ENCODE results near the gene FBXL15. TPM values are rescaled to one million over a fixed set of nuclear protein-coding genes. Genes with fewer than 3 reads are reported as not detected.

Gene FBXL15
- total RNA-seq, 1 experiment from 2014 or later, result 24.6 TPM

GRCh38 chr10:102393411-102394078 is 27.1 kb upstream of the FBXL15 start:
- ATAC-seq (peak; percentile 78), DNase-seq (ENCODE audit: low spot score) (no peak)
- TF ChIP-seq, protein P1, sequence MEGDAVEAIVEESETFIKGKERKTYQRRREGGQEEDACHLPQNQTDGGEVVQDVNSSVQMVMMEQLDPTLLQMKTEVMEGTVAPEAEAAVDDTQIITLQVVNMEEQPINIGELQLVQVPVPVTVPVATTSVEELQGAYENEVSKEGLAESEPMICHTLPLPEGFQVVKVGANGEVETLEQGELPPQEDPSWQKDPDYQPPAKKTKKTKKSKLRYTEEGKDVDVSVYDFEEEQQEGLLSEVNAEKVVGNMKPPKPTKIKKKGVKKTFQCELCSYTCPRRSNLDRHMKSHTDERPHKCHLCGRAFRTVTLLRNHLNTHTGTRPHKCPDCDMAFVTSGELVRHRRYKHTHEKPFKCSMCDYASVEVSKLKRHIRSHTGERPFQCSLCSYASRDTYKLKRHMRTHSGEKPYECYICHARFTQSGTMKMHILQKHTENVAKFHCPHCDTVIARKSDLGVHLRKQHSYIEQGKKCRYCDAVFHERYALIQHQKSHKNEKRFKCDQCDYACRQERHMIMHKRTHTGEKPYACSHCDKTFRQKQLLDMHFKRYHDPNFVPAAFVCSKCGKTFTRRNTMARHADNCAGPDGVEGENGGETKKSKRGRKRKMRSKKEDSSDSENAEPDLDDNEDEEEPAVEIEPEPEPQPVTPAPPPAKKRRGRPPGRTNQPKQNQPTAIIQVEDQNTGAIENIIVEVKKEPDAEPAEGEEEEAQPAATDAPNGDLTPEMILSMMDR (IDR thresholded peaks at IDR 0.05), result peak; percentile 88; the same call in 1 of the 2 replicates
- no peak for TF ChIP-seq ZNF281 (CRISPR knock-in tag; IDR thresholded peaks at IDR 0.05)
- H3K27me3 Mint-ChIP-seq (ENCODE audit: low read depth), result peaks cover 41% of the 10 kb centered on the region
- ChIA-PET CTCF (interaction anchor here (0.6 to 9.1 kb wide), 16 partner anchors 9 to 292 kb away, joined by 3 to 115 read pairs (median 6); partner anchors contain the start of genes ELOVL3, FBXL15 and PSD), POLR2A (interaction anchor here (0.7 to 3.2 kb wide), 3 partner anchors 27 to 235 kb away, joined by 3 to 12 read pairs (median 3); partner anchors contain the start of gene FBXL15)
- no peak overlapping the region for H3K27ac Mint-ChIP-seq
- no peaks in the 10 kb centered on the region for H3K9me3 Mint-ChIP-seq
- H3K4me1 Mint-ChIP-seq, result peaks cover 18% of the 10 kb centered on the region
- peak overlapping the region; percentile 75 for H3K4me3 Mint-ChIP-seq
- H3K36me3 Mint-ChIP-seq, result no peaks in the 10 kb centered on the region; the same call in 1 of the 2 replicates

DNA sequence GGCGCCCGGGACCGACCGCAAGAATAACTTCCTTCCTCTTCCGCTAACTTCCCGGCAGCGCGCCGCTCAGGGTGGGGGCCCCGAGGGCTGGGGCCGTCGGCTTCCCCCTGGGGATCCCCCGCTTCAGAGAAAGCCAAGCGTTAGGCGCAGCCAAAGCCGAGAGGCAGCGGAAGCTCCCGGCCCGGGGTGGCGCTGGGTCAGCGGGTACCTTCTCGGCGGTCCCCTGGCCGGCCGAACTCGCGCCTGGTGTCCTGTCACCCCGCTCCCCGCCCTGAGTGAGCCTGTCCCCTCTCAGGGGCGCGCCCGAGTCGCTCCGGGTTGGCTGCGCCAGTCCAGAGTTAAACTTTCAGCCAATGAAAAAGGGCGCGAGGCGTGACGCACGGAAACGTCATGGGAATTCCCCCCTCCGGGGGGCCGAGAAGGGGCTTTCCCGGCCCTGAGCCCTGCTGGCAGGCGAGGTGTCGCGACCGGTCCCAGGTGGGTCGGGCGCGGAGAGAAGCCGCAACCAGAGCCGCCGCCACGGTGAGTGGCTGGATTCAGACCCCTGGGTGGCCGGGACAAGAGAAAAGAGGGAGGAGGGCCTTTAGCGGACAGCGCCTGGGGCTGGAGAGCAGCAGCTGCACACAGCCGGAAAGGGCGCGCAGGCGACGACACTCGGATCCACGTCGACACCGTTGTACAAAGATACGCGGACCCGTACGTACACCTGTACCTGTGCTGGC is 26.4 kb upstream of the FBXL15 start:
- peaks cover 18% of the 10 kb centered on the region for H3K4me1 Mint-ChIP-seq
- ATAC-seq, result peak; percentile 81
- H3K36me3 Mint-ChIP-seq, result no peaks in the 10 kb centered on the region; the same call in 1 of the 2 replicates
- peak overlapping the region; percentile 12; the same call in 1 of the 2 replicates for H3K27ac Mint-ChIP-seq
- POLR2A ChIA-PET, result interaction anchor here (1.2 to 3.2 kb wide), 3 partner anchors 27 to 234 kb away, joined by 3 to 12 read pairs (median 6); partner anchors contain the start of genes C10orf95 and FBXL15
- peaks cover 41% of the 10 kb centered on the region for H3K27me3 Mint-ChIP-seq (ENCODE audit: low read depth)
- no peaks in the 10 kb centered on the region for H3K9me3 Mint-ChIP-seq
- peak overlapping the region; percentile 75 for H3K4me3 Mint-ChIP-seq
- CTCF ChIA-PET, result interaction anchor here (0.6 to 9.1 kb wide), 17 partner anchors 10 to 321 kb away, joined by 3 to 115 read pairs (median 7); partner anchors contain the start of genes C10orf95, ELOVL3, FBXL15 and PSD
- peak; percentile 93 for DNase-seq (ENCODE audit: low spot score)
- TF ChIP-seq ETV6 (CRISPR knock-in tag; IDR thresholded peaks at IDR 0.05), result peak; percentile 99
- no peak for TF ChIP-seq CREB1 (CRISPR knock-in tag; IDR thresholded peaks at IDR 0.05)
- no peak for TF ChIP-seq PREB (CRISPR knock-in tag; IDR thresholded peaks at IDR 0.05; ENCODE audit: borderline replicate concordance)
- TF ChIP-seq, protein P2, sequence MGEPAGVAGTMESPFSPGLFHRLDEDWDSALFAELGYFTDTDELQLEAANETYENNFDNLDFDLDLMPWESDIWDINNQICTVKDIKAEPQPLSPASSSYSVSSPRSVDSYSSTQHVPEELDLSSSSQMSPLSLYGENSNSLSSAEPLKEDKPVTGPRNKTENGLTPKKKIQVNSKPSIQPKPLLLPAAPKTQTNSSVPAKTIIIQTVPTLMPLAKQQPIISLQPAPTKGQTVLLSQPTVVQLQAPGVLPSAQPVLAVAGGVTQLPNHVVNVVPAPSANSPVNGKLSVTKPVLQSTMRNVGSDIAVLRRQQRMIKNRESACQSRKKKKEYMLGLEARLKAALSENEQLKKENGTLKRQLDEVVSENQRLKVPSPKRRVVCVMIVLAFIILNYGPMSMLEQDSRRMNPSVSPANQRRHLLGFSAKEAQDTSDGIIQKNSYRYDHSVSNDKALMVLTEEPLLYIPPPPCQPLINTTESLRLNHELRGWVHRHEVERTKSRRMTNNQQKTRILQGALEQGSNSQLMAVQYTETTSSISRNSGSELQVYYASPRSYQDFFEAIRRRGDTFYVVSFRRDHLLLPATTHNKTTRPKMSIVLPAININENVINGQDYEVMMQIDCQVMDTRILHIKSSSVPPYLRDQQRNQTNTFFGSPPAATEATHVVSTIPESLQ (CRISPR knock-in tag; IDR thresholded peaks at IDR 0.05), result no peak
- no peak for TF ChIP-seq SOX15 (CRISPR knock-in tag; IDR thresholded peaks at IDR 0.05)
- TF ChIP-seq NFE2L1 (CRISPR knock-in tag; IDR thresholded peaks at IDR 0.05), result no peak
- 0 out of 2 replicates have a peak, but pooled peaks have one; percentile 64 for TF ChIP-seq ZNF219 (CRISPR knock-in tag; IDR thresholded peaks at IDR 0.05; ENCODE audit: borderline replicate concordance)
- TF ChIP-seq NFYB (CRISPR knock-in tag; conservative IDR thresholded peaks at IDR 0.05; ENCODE audit: low read depth), result peak; percentile 64; the same call in 1 of the 2 replicates
- no peak for TF ChIP-seq PRRX2 (CRISPR knock-in tag; IDR thresholded peaks at IDR 0.05)
- TF ChIP-seq SMAD3 (CRISPR knock-in tag; IDR thresholded peaks at IDR 0.05; ENCODE audit: borderline replicate concordance), result no peak
- no peak for TF ChIP-seq EMX1 (CRISPR knock-in tag; IDR thresholded peaks at IDR 0.05)
- TF ChIP-seq, protein P3, sequence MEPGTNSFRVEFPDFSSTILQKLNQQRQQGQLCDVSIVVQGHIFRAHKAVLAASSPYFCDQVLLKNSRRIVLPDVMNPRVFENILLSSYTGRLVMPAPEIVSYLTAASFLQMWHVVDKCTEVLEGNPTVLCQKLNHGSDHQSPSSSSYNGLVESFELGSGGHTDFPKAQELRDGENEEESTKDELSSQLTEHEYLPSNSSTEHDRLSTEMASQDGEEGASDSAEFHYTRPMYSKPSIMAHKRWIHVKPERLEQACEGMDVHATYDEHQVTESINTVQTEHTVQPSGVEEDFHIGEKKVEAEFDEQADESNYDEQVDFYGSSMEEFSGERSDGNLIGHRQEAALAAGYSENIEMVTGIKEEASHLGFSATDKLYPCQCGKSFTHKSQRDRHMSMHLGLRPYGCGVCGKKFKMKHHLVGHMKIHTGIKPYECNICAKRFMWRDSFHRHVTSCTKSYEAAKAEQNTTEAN (CRISPR knock-in tag; IDR thresholded peaks at IDR 0.05), result 0 out of 2 replicates have a peak, but pooled peaks have one; percentile 25
- TF ChIP-seq ZNF396 (CRISPR knock-in tag; IDR thresholded peaks at IDR 0.05; ENCODE audit: borderline replicate concordance), result no peak
- no peak for TF ChIP-seq TCF7 (CRISPR knock-in tag; IDR thresholded peaks at IDR 0.05; ENCODE audit: low read depth)
- TF ChIP-seq, protein P4, sequence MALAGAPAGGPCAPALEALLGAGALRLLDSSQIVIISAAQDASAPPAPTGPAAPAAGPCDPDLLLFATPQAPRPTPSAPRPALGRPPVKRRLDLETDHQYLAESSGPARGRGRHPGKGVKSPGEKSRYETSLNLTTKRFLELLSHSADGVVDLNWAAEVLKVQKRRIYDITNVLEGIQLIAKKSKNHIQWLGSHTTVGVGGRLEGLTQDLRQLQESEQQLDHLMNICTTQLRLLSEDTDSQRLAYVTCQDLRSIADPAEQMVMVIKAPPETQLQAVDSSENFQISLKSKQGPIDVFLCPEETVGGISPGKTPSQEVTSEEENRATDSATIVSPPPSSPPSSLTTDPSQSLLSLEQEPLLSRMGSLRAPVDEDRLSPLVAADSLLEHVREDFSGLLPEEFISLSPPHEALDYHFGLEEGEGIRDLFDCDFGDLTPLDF (CRISPR knock-in tag; IDR thresholded peaks at IDR 0.05), result no peak
- no peak for TF ChIP-seq JUN (CRISPR knock-in tag; IDR thresholded peaks at IDR 0.05)
- TF ChIP-seq ZNF263 (CRISPR knock-in tag; IDR thresholded peaks at IDR 0.05; ENCODE audit: low read depth), result no peak
- no peak for TF ChIP-seq RORB (CRISPR knock-in tag; IDR thresholded peaks at IDR 0.05)
- 0 out of 2 replicates have a peak, but pooled peaks have one; percentile 13 for TF ChIP-seq GABPB1 (CRISPR knock-in tag; IDR thresholded peaks at IDR 0.05)
- peak; percentile 59; the same call in 1 of the 2 replicates for TF ChIP-seq SMAD4 (CRISPR knock-in tag; IDR thresholded peaks at IDR 0.05)
- no peak for TF ChIP-seq FOXJ3 (CRISPR knock-in tag; IDR thresholded peaks at IDR 0.05; ENCODE audit: borderline replicate concordance)

All from WTC11 (cell line).